Measurements from ENCODE around the gene E2F7. TPM values are rescaled to one million over a fixed set of nuclear protein-coding genes. Genes with fewer than 3 reads are reported as not detected.

E2F7 gene
- total RNA-seq, 3 donors from 2014 or later, result 0.89 to 4.4 (median 0.90) TPM

DNA sequence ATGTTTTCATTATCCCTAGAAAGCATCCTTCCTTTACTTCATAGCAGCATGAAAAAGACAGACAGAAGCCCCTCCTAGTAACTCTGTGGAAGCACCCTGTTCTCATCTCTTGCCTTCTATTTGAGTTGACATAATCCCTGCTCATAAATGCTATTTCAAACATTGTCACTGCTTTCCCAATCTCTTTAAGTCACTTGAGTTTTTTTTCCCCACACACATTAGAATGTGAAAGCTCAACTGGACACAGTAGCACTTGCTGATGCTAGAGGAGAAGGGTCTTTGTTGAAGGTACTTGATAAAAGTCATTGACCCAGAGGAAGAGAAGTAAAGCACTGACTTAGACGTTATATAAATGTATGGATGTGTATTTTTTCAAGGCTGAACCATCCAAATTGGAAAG lies 3.0 kb downstream of the E2F7 start:
- H3K4me1 ChIP-seq (ENCODE audit: low read depth), result peaks cover 9% of the 10 kb centered on the region
- no peak overlapping the region for H3K4me3 ChIP-seq
- DNase-seq, result no peak
- no peaks in the 10 kb centered on the region for H3K9me3 ChIP-seq
- intact Hi-C loops (cut with DNase I, micrococcal nuclease), result no loop called here
- TF ChIP-seq, protein P1, sequence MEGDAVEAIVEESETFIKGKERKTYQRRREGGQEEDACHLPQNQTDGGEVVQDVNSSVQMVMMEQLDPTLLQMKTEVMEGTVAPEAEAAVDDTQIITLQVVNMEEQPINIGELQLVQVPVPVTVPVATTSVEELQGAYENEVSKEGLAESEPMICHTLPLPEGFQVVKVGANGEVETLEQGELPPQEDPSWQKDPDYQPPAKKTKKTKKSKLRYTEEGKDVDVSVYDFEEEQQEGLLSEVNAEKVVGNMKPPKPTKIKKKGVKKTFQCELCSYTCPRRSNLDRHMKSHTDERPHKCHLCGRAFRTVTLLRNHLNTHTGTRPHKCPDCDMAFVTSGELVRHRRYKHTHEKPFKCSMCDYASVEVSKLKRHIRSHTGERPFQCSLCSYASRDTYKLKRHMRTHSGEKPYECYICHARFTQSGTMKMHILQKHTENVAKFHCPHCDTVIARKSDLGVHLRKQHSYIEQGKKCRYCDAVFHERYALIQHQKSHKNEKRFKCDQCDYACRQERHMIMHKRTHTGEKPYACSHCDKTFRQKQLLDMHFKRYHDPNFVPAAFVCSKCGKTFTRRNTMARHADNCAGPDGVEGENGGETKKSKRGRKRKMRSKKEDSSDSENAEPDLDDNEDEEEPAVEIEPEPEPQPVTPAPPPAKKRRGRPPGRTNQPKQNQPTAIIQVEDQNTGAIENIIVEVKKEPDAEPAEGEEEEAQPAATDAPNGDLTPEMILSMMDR (IDR thresholded peaks at IDR 0.05), result no peak
- ATAC-seq, result no peak
- H3K36me3 ChIP-seq (ENCODE audit: low read depth), result no peaks in the 10 kb centered on the region

DNA sequence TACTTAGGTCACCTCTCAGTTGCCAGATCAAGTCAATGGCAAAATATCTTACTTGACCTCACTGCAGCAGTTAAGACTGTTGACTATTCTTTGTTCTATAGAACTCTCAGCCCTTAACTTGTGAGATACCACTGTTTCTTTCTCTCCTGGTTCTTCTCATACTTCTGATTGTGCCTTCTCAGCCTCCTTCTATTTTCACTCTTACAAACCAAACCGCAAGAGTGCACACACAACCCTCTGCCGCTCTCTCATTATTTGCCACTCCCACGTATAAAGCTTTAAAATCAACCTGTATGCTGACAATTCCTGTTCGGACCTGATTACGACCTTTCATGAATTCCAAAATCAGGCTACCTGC lies 4.5 kb downstream of the E2F7 start:
- Histone ChIP-seq H3K9me3 (no peaks in the 10 kb centered on the region), H3K36me3 (ENCODE audit: low read depth) (no peaks in the 10 kb centered on the region), H3K4me3 (no peak overlapping the region), H3K4me1 (ENCODE audit: low read depth) (peaks cover 9% of the 10 kb centered on the region)
- TF ChIP-seq, protein P1 (IDR thresholded peaks at IDR 0.05), result no peak
- intact Hi-C loops (cut with DNase I, micrococcal nuclease), result no loop called here
- DNase-seq (no peak), ATAC-seq (no peak)

DNA sequence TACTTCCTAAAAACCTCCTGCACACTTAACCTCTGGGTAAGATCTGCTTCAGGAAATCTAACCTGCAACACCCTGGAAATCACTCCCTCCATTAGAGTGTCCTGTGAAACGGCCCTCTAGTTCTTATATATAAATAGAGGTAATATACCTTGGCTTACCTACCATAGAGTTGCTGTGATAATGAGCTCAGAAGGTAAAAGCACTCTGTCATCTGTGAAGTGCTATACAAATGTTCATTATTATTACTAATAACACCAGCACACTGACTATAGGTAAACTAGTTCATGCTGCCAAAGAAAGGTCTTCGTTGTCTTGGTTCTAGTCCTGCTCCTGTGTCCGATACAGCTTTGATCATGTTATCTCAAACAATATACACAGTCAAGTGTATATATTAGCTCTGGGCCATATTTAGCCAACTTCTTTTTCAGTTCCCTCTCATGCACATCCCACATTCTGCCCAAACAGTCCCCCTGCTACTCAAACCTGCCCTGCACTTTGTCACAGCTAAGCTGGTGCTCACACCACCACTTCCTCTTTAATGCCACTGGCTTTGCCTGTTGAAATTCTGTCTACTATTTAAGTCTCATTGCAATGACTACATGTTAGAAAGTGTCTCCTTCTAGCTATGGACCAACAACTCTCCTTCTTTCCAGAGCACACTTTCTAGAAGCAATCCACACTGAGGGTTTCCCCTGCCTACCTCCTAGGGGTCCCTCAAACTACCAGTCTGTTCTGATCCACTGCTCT lies 5.1 kb downstream of the E2F7 start:
- peaks cover 9% of the 10 kb centered on the region for H3K4me1 ChIP-seq (ENCODE audit: low read depth)
- no peaks in the 10 kb centered on the region for H3K36me3 ChIP-seq (ENCODE audit: low read depth)
- intact Hi-C loops (cut with DNase I, micrococcal nuclease), result no loop called here
- DNase-seq, result no peak
- H3K9me3 ChIP-seq, result no peaks in the 10 kb centered on the region
- no peak for ATAC-seq
- TF ChIP-seq, protein P1 (IDR thresholded peaks at IDR 0.05), result no peak
- no peak overlapping the region for H3K4me3 ChIP-seq

DNA sequence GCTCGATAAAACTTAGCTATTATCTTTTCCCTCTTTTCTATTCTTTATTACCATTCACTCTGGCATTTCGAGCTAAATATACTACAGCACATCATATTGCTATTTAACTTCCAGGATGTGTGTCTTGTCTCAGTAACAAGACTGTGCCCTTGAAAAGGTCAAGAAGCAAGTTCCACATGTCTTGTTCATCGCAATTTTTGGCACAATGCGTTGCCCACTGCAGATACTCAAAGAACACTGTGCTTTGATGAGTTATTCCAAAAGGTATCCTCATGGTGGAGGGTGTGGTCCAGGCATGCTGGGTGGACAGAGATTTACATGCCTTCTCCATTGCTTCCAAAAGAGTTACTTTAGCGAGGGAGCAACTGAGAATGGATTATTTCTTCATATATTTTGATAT lies 6.6 kb downstream of the E2F7 start:
- DNase-seq (no peak), ATAC-seq (no peak)
- no peaks in the 10 kb centered on the region for H3K9me3 ChIP-seq
- H3K4me1 ChIP-seq (ENCODE audit: low read depth), result no peaks in the 10 kb centered on the region
- intact Hi-C loops (cut with DNase I, micrococcal nuclease), result no loop called here
- no peak overlapping the region for H3K4me3 ChIP-seq
- TF ChIP-seq, protein P1 (IDR thresholded peaks at IDR 0.05), result no peak
- no peaks in the 10 kb centered on the region for H3K36me3 ChIP-seq (ENCODE audit: low read depth)

DNA sequence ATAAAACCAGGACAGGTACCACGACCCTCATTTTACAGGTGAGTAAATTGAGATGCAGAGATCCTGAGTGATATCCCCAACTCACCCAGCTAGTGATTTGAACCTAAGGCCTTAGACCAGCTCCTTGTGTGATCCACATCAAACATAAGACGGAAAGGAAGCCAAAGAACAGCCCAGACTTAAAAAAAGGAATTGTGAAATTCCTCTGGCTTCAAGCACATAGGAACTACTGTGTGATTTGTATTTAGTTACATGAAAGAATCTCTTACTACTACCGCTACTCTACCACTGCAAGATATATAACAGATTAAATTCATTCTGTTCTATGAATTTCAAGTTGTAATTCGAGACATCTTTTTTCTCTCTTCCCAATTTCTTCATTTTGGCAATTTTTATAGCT lies 10.5 kb downstream of the E2F7 start:
- ATAC-seq (no peak), DNase-seq (no peak)
- Histone ChIP-seq H3K4me1 (ENCODE audit: low read depth) (no peaks in the 10 kb centered on the region), H3K4me3 (no peak overlapping the region), H3K36me3 (ENCODE audit: low read depth) (no peaks in the 10 kb centered on the region), H3K9me3 (no peaks in the 10 kb centered on the region)
- TF ChIP-seq, protein P1 (IDR thresholded peaks at IDR 0.05), result no peak
- intact Hi-C loops (cut with DNase I, micrococcal nuclease), result no loop called here

DNA sequence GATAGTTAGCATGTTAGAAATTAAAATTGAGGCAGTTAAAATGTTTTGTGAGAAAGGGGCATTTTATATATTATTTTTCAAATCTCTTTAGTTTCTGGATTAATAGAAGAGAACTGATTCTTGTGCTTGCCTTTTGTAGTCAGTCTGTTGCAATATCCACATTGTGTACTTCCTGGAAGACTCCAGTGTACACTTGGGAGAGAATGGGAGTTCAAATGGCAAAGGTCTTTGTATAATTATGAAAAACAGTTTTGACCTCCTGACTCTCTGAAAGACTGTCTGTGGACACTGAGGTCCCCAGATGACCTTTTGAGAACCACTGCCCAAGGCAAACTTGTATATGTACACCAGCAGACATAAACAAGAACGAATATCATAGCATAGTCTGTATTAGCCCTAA lies 12.1 kb downstream of the E2F7 start:
- H3K36me3 ChIP-seq (ENCODE audit: low read depth), result no peaks in the 10 kb centered on the region
- DNase-seq (no peak), ATAC-seq (no peak)
- H3K9me3 ChIP-seq, result no peaks in the 10 kb centered on the region
- no peak overlapping the region for H3K4me3 ChIP-seq
- TF ChIP-seq, protein P1 (IDR thresholded peaks at IDR 0.05), result no peak
- intact Hi-C loops (cut with DNase I, micrococcal nuclease), result no loop called here
- no peaks in the 10 kb centered on the region for H3K4me1 ChIP-seq (ENCODE audit: low read depth)
